Fibroblast of pulmonary artery (primary cell): Measurements from ENCODE around the gene ATP10D.

ENCODE experiments used
- DNase-seq: peaks from one replicate; pipeline ENCODE4 v3.0.0-alpha.2; 2010; ENCODE audit warnings: low read depth
- H3K4me3 ChIP-seq: replicated peaks from 2 replicates; pipeline ENCODE4 v1.5.1; 2011; ENCODE audit warnings: low read depth, mild to moderate bottlenecking, control low read depth, low read length, moderate library complexity
- CTCF ChIP-seq: IDR thresholded peaks from 2 replicates; pipeline ENCODE4 v1.5.1; 2011; ENCODE audit warnings: mild to moderate bottlenecking, control low read depth, low read length, inconsistent platforms; ENCODE audit errors: missing control alignments

The ATP10D gene

DNA sequence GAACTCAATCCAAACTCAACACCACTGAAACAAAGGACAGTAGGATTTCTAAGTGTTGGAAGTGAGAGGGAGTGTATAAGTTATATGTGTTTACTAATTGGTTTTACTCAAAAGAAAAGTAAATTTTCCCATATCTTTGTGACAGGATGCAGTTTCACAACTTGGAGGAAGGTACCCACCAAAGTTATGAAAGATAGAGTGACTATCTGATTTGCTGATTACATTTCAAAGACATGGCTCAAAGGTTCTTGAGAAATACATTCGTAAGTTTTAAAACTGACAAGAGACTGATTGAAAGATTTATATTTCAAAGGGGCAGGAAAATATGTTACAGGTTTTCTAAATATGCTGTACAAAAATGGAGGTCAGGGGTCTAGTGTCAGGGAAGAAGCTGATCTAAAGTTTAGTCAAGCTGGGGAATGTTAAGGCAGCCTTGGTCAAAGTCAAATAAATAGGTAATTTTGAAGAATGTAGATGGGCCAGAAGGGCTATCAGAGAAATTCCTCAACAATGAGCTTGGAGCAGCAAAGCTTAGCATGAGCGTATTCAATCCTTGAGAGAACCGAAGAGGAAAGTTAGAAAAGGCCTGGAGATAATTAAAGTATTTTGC is 11.8 kb upstream of the ATP10D start:
- TF ChIP-seq CTCF = no peak

DNA sequence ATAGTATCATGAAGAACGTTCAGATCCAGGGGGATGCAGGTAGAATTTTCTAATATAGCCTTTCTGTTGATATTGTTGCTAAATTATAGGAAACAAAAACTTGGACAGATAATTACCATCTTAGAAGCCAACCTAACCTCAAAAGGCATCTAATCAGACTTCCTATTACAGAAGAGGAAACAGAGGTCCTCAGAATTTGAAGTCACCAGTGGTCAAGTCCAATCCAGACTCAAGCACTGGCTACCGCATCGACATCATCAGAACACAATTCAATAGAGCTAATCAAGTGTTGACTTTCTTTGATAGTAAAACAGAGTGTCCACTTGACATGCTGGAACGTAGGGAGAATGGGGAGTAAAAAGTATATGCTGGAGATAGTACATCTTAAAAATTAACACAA is 10.3 kb upstream of the ATP10D start:
- no peak for DNase-seq
- no peak for TF ChIP-seq CTCF
- no peak overlapping the region for H3K4me3 ChIP-seq

More for the DNA sequence above, 11.8 kb upstream of the ATP10D start:
- no peak for DNase-seq
- H3K4me3 ChIP-seq = no peak overlapping the region

GRCh38 chr4:47475411-47475810 is 9.7 kb upstream of the ATP10D start:
- H3K4me3 ChIP-seq = no peak overlapping the region
- TF ChIP-seq CTCF = no peak
- DNase-seq = no peak

GRCh38 chr4:47478804-47479203 is 6.3 kb upstream of the ATP10D start:
- DNase-seq = no peak
- H3K4me3 ChIP-seq = no peak overlapping the region
- TF ChIP-seq CTCF = no peak

DNA sequence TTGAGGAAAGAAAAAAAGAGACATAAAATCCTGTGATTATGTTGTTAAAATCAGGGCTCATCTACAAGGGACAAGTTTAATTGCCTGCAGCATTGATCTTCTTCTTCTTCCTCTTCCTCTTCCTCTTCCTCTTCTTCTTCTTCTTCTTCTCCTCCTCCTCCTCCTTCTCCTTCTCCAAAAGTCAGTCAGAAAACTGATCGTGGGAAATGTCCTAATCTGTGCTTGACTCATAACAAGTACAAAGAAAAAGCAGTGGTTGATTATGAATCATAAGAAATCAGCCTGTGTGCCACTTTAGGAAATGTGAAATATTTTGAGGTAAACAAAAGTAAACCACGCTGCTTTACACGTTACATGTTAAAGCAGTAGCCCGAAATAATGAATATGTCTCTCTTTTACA is 2.7 kb upstream of the ATP10D start:
- DNase-seq = peak; percentile 77
- no peak for TF ChIP-seq CTCF
- no peak overlapping the region for H3K4me3 ChIP-seq

GRCh38 chr4:47483745-47484144 is 1.3 kb upstream of the ATP10D start:
- no peak overlapping the region for H3K4me3 ChIP-seq
- DNase-seq = peak; percentile 17
- TF ChIP-seq CTCF = no peak

GRCh38 chr4:47484168-47484567 is 907 bp upstream of the ATP10D start:
- H3K4me3 ChIP-seq = no peak overlapping the region
- TF ChIP-seq CTCF = no peak

More at GRCh38 chr4:47484168-47484567, 907 bp upstream of the ATP10D start:
- DNase-seq = no peak
